Smooth muscle cell (in vitro differentiated cells): ENCODE results near the gene MARCHF11. TPM values are rescaled to one million over a fixed set of nuclear protein-coding genes. Genes with fewer than 3 reads are reported as not detected.

Experiments used
- DNase-seq: peaks from one replicate; lab custom pipeline; 2025; ENCODE audit not compliant: unreplicated experiment; lab: John Stamatoyannopoulos, UW
- H2AFZ ChIP-seq: fragments of 200-600 bp; sonication (generic); 2 replicates; pipeline ENCODE4 v1.6.0; 2016; ENCODE audit warnings: antibody characterized with exemption, low read depth, mild to moderate bottlenecking
- H3F3A ChIP-seq: fragments of 200-600 bp; sonication (generic); 2 replicates; pipeline ENCODE4 v1.6.0; 2017; ENCODE audit warnings: antibody characterized with exemption, low read depth
- H3K27ac ChIP-seq: fragments of 200-600 bp; sonication (generic); 2 replicates; pipeline ENCODE4 v1.5.1; 2016; ENCODE audit warnings: low read depth, mild to moderate bottlenecking
- H3K27me3 ChIP-seq: fragments of 200-600 bp; sonication (generic); 2 replicates; pipeline ENCODE4 v1.6.1; 2016; ENCODE audit warnings: low read depth, mild to moderate bottlenecking
- H3K36me3 ChIP-seq: fragments of 200-600 bp; sonication (generic); 2 replicates; pipeline ENCODE4 v1.5.1; 2016; ENCODE audit warnings: low read depth
- H3K4me1 ChIP-seq: fragments of 200-600 bp; sonication (generic); 2 replicates; pipeline ENCODE4 v1.5.1; 2016; ENCODE audit warnings: low read depth
- H3K4me2 ChIP-seq: fragments of 200-600 bp; sonication (generic); 2 replicates; pipeline ENCODE4 v1.6.0; 2016; ENCODE audit warnings: mild to moderate bottlenecking
- H3K4me3 ChIP-seq: fragments of 200-600 bp; sonication (generic); 2 replicates; pipeline ENCODE4 v1.5.1; 2016; ENCODE audit warnings: mild to moderate bottlenecking
- H3K79me2 ChIP-seq: fragments of 200-600 bp; sonication (generic); 2 replicates; pipeline ENCODE4 v1.6.0; 2016; ENCODE audit warnings: low read depth, mild to moderate bottlenecking
- H3K9ac ChIP-seq: fragments of 200-600 bp; sonication (generic); 2 replicates; pipeline ENCODE4 v1.6.0; 2016; ENCODE audit warnings: low read depth
- H3K9me3 ChIP-seq: fragments of 200-600 bp; sonication (generic); replicated peaks from 2 replicates; pipeline ENCODE4 v1.5.1; 2016; ENCODE audit warnings: low read depth
- H4K20me1 ChIP-seq: fragments of 200-600 bp; sonication (generic); 2 replicates; pipeline ENCODE4 v1.6.0; 2016; ENCODE audit warnings: low read depth
- WGBS: methylation state at CpG from one replicate; pipeline ENCODE4 v1.1.7; 2016; ENCODE audit warnings: low lambda C conversion rate; 5-methylcytosine and 5-hydroxymethylcytosine counted together
- polyA plus RNA-seq: library from polyadenylated mRNA; unstranded; fragments of >200 nt; fragmentation: Nextera tagmentation; extraction: Ambion mirVana; gene quantifications from 2 replicates; pipeline ENCODE4 v1.2.1, GENCODE V29; 2016
- total RNA-seq: library from RNA; depleted of rRNA; stranded (reverse); fragments of >200 nt; gene quantifications from 2 replicates; pipeline ENCODE4 v1.2.3, GENCODE V29; 2014
- TF ChIP-seq, protein P1 (sequence below): fragments of 200-600 bp; sonication (generic); IDR thresholded peaks from 2 replicates; pipeline ENCODE4 v1.5.1; 2017; ENCODE audit warnings: borderline replicate concordance, mild to moderate bottlenecking, antibody characterized with exemption; ENCODE audit not compliant: insufficient read depth, poor library complexity, severe bottlenecking

Gene MARCHF11
- total and polyA plus RNA-seq, 2 experiments from 2014 or later = not detected

DNA sequence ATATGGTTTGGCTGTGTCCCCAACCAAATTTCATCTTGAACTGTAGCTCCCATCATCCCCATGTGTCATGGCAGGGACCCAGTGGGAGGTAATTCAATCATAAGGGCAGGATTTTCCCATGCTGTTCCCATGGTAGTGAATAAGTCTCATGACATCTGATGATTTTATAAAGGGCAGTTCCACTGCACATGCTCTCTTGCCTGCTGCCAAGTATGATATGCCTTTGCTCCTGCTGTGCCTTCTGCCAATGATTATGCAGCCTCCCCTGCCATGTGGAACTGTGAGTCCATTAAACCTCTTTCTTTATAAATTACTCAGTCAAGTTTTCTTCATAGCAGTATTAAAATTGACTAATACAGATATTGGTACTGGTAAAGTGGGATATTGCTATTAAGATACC lies 42.4 kb downstream of the MARCHF11 start:
- Histone ChIP-seq H3K4me1 (no peaks in the 10 kb centered on the region), H3K4me3 (no peak overlapping the region)

GRCh38 chr5:16135506-16135905 lies 44.1 kb downstream of the MARCHF11 start:
- Histone ChIP-seq H3K4me3 (no peak overlapping the region), H3K27me3 (no peaks in the 10 kb centered on the region), H3K27ac (no peak overlapping the region), H2AFZ (no peak overlapping the region), H3K9ac (no peak overlapping the region), H3K36me3 (no peaks in the 10 kb centered on the region), H4K20me1 (no peaks in the 10 kb centered on the region), H3K4me2 (no peak overlapping the region), H3K9me3 (no peaks in the 10 kb centered on the region), H3K4me1 (no peaks in the 10 kb centered on the region), H3K79me2 (no peaks in the 10 kb centered on the region), H3F3A (no peaks in the 10 kb centered on the region)
- TF ChIP-seq, protein P1, sequence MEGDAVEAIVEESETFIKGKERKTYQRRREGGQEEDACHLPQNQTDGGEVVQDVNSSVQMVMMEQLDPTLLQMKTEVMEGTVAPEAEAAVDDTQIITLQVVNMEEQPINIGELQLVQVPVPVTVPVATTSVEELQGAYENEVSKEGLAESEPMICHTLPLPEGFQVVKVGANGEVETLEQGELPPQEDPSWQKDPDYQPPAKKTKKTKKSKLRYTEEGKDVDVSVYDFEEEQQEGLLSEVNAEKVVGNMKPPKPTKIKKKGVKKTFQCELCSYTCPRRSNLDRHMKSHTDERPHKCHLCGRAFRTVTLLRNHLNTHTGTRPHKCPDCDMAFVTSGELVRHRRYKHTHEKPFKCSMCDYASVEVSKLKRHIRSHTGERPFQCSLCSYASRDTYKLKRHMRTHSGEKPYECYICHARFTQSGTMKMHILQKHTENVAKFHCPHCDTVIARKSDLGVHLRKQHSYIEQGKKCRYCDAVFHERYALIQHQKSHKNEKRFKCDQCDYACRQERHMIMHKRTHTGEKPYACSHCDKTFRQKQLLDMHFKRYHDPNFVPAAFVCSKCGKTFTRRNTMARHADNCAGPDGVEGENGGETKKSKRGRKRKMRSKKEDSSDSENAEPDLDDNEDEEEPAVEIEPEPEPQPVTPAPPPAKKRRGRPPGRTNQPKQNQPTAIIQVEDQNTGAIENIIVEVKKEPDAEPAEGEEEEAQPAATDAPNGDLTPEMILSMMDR = no peak
- no peak for DNase-seq
- WGBS = 93% methylated on average over 3 of the region's 3 CpGs

More for the DNA sequence above, 42.4 kb downstream of the MARCHF11 start:
- Histone ChIP-seq H3K9ac (no peak overlapping the region), H3K4me2 (no peak overlapping the region), H3K36me3 (no peaks in the 10 kb centered on the region), H3K9me3 (no peaks in the 10 kb centered on the region), H3F3A (no peaks in the 10 kb centered on the region), H2AFZ (no peak overlapping the region), H3K79me2 (no peaks in the 10 kb centered on the region), H3K27me3 (no peaks in the 10 kb centered on the region), H4K20me1 (no peaks in the 10 kb centered on the region), H3K27ac (no peak overlapping the region)
- DNase-seq = no peak
- TF ChIP-seq, protein P1 = no peak

GRCh38 chr5:16135003-16135402 lies 44.6 kb downstream of the MARCHF11 start:
- no peak overlapping the region for H3K4me2 ChIP-seq
- no peaks in the 10 kb centered on the region for H3K79me2 ChIP-seq
- no peaks in the 10 kb centered on the region for H3F3A ChIP-seq
- H3K4me3 ChIP-seq = no peak overlapping the region
- H3K27ac ChIP-seq = no peak overlapping the region
- no peak overlapping the region for H3K9ac ChIP-seq
- H3K36me3 ChIP-seq = no peaks in the 10 kb centered on the region
- 100% methylated on average over 1 of the region's 1 CpG for WGBS
- H3K9me3 ChIP-seq = no peaks in the 10 kb centered on the region
- no peak for DNase-seq
- H3K4me1 ChIP-seq = no peaks in the 10 kb centered on the region
- TF ChIP-seq, protein P1 = no peak
- no peaks in the 10 kb centered on the region for H3K27me3 ChIP-seq
- H2AFZ ChIP-seq = no peak overlapping the region
- no peaks in the 10 kb centered on the region for H4K20me1 ChIP-seq

- Histone ChIP-seq H3K79me2 (no peaks in the 10 kb centered on the region), H3K4me3 (no peak overlapping the region), H2AFZ (no peak overlapping the region), H3K4me1 (no peaks in the 10 kb centered on the region), H3K27me3 (no peaks in the 10 kb centered on the region), H3K9me3 (no peaks in the 10 kb centered on the region), H3K27ac (no peak overlapping the region), H4K20me1 (no peaks in the 10 kb centered on the region), H3K4me2 (no peak overlapping the region), H3K36me3 (no peaks in the 10 kb centered on the region), H3F3A (no peaks in the 10 kb centered on the region), H3K9ac (no peak overlapping the region)
- no peak for DNase-seq
- TF ChIP-seq, protein P1 = no peak
- WGBS = 94% methylated on average over 3 of the region's 3 CpGs
Measured at GRCh38 chr5:16134204-16134603, 45.4 kb downstream of the MARCHF11 start.
